Measurements from ENCODE around the gene GATA6. TPM values are rescaled to one million over a fixed set of nuclear protein-coding genes. Genes with fewer than 3 reads are reported as not detected.

Gene GATA6
- polyA plus RNA-seq, 1 donor (not counting 4 experiments of a cell fraction or from before 2014, with no cell fraction given), result 0.37 TPM

- Histone ChIP-seq H3K4me2 (ENCODE audit: control insufficient read depth, extremely low read depth, insufficient read depth, low read depth, low read length) (no peak overlapping the region), H3K27me3 (ENCODE audit: control insufficient read depth, extremely low read depth, insufficient read depth, low read length) (peaks cover 12% of the 10 kb centered on the region), H3K4me3 (ENCODE audit: control insufficient read depth in 2 of 3, extremely low read depth in 1 of 3, insufficient read depth in 2 of 3, low read depth in 1 of 3, low read length in 3 of 3) (no peak overlapping the region), H3K36me3 (ENCODE audit: control insufficient read depth in 2 of 2, extremely low read depth in 1 of 2, insufficient read depth in 2 of 2, low read length in 2 of 2) (no peaks in the 10 kb centered on the region), H3K9ac (ENCODE audit: control insufficient read depth, extremely low read depth, insufficient read depth, low read length) (no peak overlapping the region), H3K9me1 (ENCODE audit: control insufficient read depth, extremely low read depth, insufficient read depth, low read length) (no peaks in the 10 kb centered on the region), H4K20me1 (ENCODE audit: control insufficient read depth, extremely low read depth, insufficient read depth, low read length) (no peaks in the 10 kb centered on the region), H2AFZ (ENCODE audit: control insufficient read depth, low read length) (no peak overlapping the region), H3K9me3 (ENCODE audit: control insufficient read depth, low read depth, low read length) (no peaks in the 10 kb centered on the region), H3K4me1 (ENCODE audit: control insufficient read depth, extremely low read depth, insufficient read depth, low read length) (no peaks in the 10 kb centered on the region), H3K79me2 (ENCODE audit: control insufficient read depth, insufficient read depth, low read length) (no peaks in the 10 kb centered on the region), H3K27ac (ENCODE audit: control insufficient read depth, insufficient read depth, low read length) (no peak overlapping the region)
- dilution Hi-C loops (cut with MboI; ENCODE audit: extremely low pct_ligation_motif_present, low sequenced_read_pairs), result no loop called here
- FAIRE-seq (no peak), DNase-seq (ENCODE audit: low read depth, low spot score) (no peak)
- TF ChIP-seq CTCF (optimal IDR thresholded peaks at IDR 0.05 in 1 of 3, IDR thresholded peaks at IDR 0.05 in 1 of 3, conservative IDR thresholded peaks at IDR 0.05 in 1 of 3; ENCODE audit: extremely low read depth in 1 of 3, insufficient read depth in 2 of 3, low read length in 3 of 3), result no peak
- no peak for TF ChIP-seq EZH2 (IDR thresholded peaks at IDR 0.05; ENCODE audit: low read length)
These were observed 34.8 kb downstream of the GATA6 start for GRCh38 chr18:22204214-22204536.

- no peak for FAIRE-seq
- dilution Hi-C loops (cut with MboI; ENCODE audit: extremely low pct_ligation_motif_present, low sequenced_read_pairs), result no loop called here
These were observed 35.6 kb downstream of the GATA6 start for GRCh38 chr18:22204996-22205395.

More at GRCh38 chr18:22204996-22205395, 35.6 kb downstream of the GATA6 start:
- TF ChIP-seq CTCF (optimal IDR thresholded peaks at IDR 0.05 in 1 of 3, IDR thresholded peaks at IDR 0.05 in 1 of 3, conservative IDR thresholded peaks at IDR 0.05 in 1 of 3; ENCODE audit: extremely low read depth in 1 of 3, insufficient read depth in 2 of 3, low read length in 3 of 3), result no peak
- TF ChIP-seq EZH2 (IDR thresholded peaks at IDR 0.05; ENCODE audit: low read length), result no peak
- no peaks in the 10 kb centered on the region for H3K4me1 ChIP-seq (ENCODE audit: control insufficient read depth, extremely low read depth, insufficient read depth, low read length)
- no peaks in the 10 kb centered on the region for H4K20me1 ChIP-seq (ENCODE audit: control insufficient read depth, extremely low read depth, insufficient read depth, low read length)
- H2AFZ ChIP-seq (ENCODE audit: control insufficient read depth, low read length), result no peak overlapping the region
- H3K79me2 ChIP-seq (ENCODE audit: control insufficient read depth, insufficient read depth, low read length), result no peaks in the 10 kb centered on the region
- H3K9ac ChIP-seq (ENCODE audit: control insufficient read depth, extremely low read depth, insufficient read depth, low read length), result no peak overlapping the region
- no peaks in the 10 kb centered on the region for H3K9me1 ChIP-seq (ENCODE audit: control insufficient read depth, extremely low read depth, insufficient read depth, low read length)
- no peak overlapping the region for H3K4me3 ChIP-seq (ENCODE audit: control insufficient read depth in 2 of 3, extremely low read depth in 1 of 3, insufficient read depth in 2 of 3, low read depth in 1 of 3, low read length in 3 of 3)
- no peak overlapping the region for H3K27ac ChIP-seq (ENCODE audit: control insufficient read depth, insufficient read depth, low read length)
- H3K4me2 ChIP-seq (ENCODE audit: control insufficient read depth, extremely low read depth, insufficient read depth, low read depth, low read length), result no peak overlapping the region
- no peaks in the 10 kb centered on the region for H3K36me3 ChIP-seq (ENCODE audit: control insufficient read depth in 2 of 2, extremely low read depth in 1 of 2, insufficient read depth in 2 of 2, low read length in 2 of 2)
- H3K27me3 ChIP-seq (ENCODE audit: control insufficient read depth, extremely low read depth, insufficient read depth, low read length), result peaks cover 12% of the 10 kb centered on the region
- no peak for DNase-seq (ENCODE audit: low read depth, low spot score)
- H3K9me3 ChIP-seq (ENCODE audit: control insufficient read depth, low read depth, low read length), result no peaks in the 10 kb centered on the region

All from keratinocyte (primary cell).